ENCODE data around the gene KCNN4. TPM values are rescaled to one million over a fixed set of nuclear protein-coding genes. Genes with fewer than 3 reads are reported as not detected.
"Not testable (repeated sequence)": the region's sequence is repeated elsewhere in the genome, so short reads cannot be mapped to it uniquely, and the experiment has no call there.

KCNN4 gene
- total and polyA plus RNA-seq, 2 donors (not counting 1 experiment from before 2014, with no cell fraction given): 107 to 267 TPM

DNA sequence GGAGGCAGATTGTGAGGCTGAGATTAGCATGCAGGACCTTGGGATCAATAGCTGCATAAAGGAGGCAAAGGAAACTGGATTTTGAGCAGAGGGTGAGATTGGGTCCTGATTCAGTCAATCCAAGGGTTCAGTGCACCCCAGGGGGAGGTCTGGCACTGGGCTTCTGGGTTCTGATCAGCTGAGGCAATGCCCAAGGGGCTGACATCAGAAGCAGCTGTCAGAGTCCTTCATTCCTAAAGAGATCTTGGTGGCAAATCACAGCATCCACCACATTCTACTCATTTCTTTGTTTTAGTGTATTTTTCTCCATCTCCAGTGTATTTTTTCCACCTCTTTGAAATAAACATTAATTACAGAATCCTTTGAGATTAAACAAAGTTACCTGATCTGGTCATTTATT is 26.9 kb upstream of the KCNN4 start:
- no peaks in the 10 kb centered on the region for H3K9me3 Mint-ChIP-seq (ENCODE audit: insufficient read depth)
- Histone ChIP-seq H3K79me2 (ENCODE audit: control insufficient read depth, insufficient read depth, low read length) (no peaks in the 10 kb centered on the region), H2AFZ (ENCODE audit: insufficient read depth, low read depth, low read length, poor library complexity, severe bottlenecking) (no peak overlapping the region), H3K9ac (ENCODE audit: low read length) (no peak overlapping the region), H4K20me1 (ENCODE audit: control insufficient read depth, insufficient read depth, low read length, poor library complexity, severe bottlenecking) (no peaks in the 10 kb centered on the region), H3K4me1 (ENCODE audit: control insufficient read depth in 2 of 2, insufficient read depth in 2 of 2, low read length in 2 of 2) (no peaks in the 10 kb centered on the region), H3K4me2 (replicated peaks; ENCODE audit: low read depth, low read length, poor library complexity, severe bottlenecking) (no peak overlapping the region), H3K9me3 (ENCODE audit: control extremely low read depth in 1 of 3, control insufficient read depth in 2 of 3, insufficient read depth in 1 of 3, low read length in 2 of 3) (peaks cover 0 to 1% (median 0%) of the 10 kb centered on the region in 3 donors), H3K36me3 (replicated peaks in 1 of 2; ENCODE audit: control extremely low read depth in 1 of 2, control insufficient read depth in 1 of 2, extremely low read depth in 1 of 2, insufficient read depth in 2 of 2, low read length in 1 of 2) (no peaks in the 10 kb centered on the region), H3K4me3 (ENCODE audit: control extremely low read depth in 1 of 5, extremely low read depth in 1 of 5, insufficient read depth in 1 of 5, low read depth in 2 of 5, low read length in 4 of 5) (no peak overlapping the region), H3K27me3 (replicated peaks in 1 of 4; ENCODE audit: control extremely low read depth in 1 of 4, control insufficient read depth in 3 of 4, insufficient read depth in 4 of 4, low read length in 3 of 4) (peaks cover 0 to 6% (median 1%) of the 10 kb centered on the region in 4 experiments), H3K27ac (ENCODE audit: low read length in 2 of 2) (no peak overlapping the region)
- ChIA-PET POLR2A (no interaction called here), CTCF (interaction anchor here (10.4 kb wide), 1 partner anchor 63 kb away, joined by 96 read pairs; no protein-coding TSS in a partner anchor)
- TF ChIP-seq, protein P1, sequence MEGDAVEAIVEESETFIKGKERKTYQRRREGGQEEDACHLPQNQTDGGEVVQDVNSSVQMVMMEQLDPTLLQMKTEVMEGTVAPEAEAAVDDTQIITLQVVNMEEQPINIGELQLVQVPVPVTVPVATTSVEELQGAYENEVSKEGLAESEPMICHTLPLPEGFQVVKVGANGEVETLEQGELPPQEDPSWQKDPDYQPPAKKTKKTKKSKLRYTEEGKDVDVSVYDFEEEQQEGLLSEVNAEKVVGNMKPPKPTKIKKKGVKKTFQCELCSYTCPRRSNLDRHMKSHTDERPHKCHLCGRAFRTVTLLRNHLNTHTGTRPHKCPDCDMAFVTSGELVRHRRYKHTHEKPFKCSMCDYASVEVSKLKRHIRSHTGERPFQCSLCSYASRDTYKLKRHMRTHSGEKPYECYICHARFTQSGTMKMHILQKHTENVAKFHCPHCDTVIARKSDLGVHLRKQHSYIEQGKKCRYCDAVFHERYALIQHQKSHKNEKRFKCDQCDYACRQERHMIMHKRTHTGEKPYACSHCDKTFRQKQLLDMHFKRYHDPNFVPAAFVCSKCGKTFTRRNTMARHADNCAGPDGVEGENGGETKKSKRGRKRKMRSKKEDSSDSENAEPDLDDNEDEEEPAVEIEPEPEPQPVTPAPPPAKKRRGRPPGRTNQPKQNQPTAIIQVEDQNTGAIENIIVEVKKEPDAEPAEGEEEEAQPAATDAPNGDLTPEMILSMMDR (IDR thresholded peaks at IDR 0.05): no peak
- no peak for TF ChIP-seq EZH2 (IDR thresholded peaks at IDR 0.05; ENCODE audit: borderline replicate concordance, insufficient read depth, low read depth, low read length, poor library complexity, severe bottlenecking)
- peaks cover 34% of the 10 kb centered on the region for H3K27me3 Mint-ChIP-seq
- no peak overlapping the region for H3K4me3 Mint-ChIP-seq
- no peak overlapping the region for H3K27ac Mint-ChIP-seq
- no peaks in the 10 kb centered on the region for H3K4me1 Mint-ChIP-seq
- no peak for DNase-seq
- ATAC-seq (ENCODE audit: low read depth): no peak
- intact Hi-C loops (cut with micrococcal nuclease): no loop called here

GRCh38 chr19:43806848-43807247 is 26.1 kb upstream of the KCNN4 start:
- Mint-ChIP-seq H3K4me1 (no peaks in the 10 kb centered on the region), H3K9me3 (ENCODE audit: insufficient read depth) (no peaks in the 10 kb centered on the region), H3K4me3 (no peak overlapping the region), H3K27ac (no peak overlapping the region), H3K27me3 (peaks cover 26% of the 10 kb centered on the region)
- H3K9me3 ChIP-seq (ENCODE audit: control extremely low read depth in 1 of 3, control insufficient read depth in 2 of 3, insufficient read depth in 1 of 3, low read length in 2 of 3): peaks cover 0 to 1% (median 0%) of the 10 kb centered on the region in 3 donors
- no peak overlapping the region for H3K4me2 ChIP-seq (replicated peaks; ENCODE audit: low read depth, low read length, poor library complexity, severe bottlenecking)
- no CpG with 5 or more reads among the region's 5 CpGs for WGBS (ENCODE audit: insufficient coverage)
- no peak for TF ChIP-seq EZH2 (IDR thresholded peaks at IDR 0.05; ENCODE audit: borderline replicate concordance, insufficient read depth, low read depth, low read length, poor library complexity, severe bottlenecking)
- TF ChIP-seq, protein P1 (IDR thresholded peaks at IDR 0.05): no peak
- H4K20me1 ChIP-seq (ENCODE audit: control insufficient read depth, insufficient read depth, low read length, poor library complexity, severe bottlenecking): no peaks in the 10 kb centered on the region
- POLR2A ChIA-PET: no interaction called here
- H2AFZ ChIP-seq (ENCODE audit: insufficient read depth, low read depth, low read length, poor library complexity, severe bottlenecking): no peak overlapping the region
- H3K79me2 ChIP-seq (ENCODE audit: control insufficient read depth, insufficient read depth, low read length): no peaks in the 10 kb centered on the region
- H3K27ac ChIP-seq (ENCODE audit: low read length in 2 of 2): no peak overlapping the region
- no peaks in the 10 kb centered on the region for H3K4me1 ChIP-seq (ENCODE audit: control insufficient read depth in 2 of 2, insufficient read depth in 2 of 2, low read length in 2 of 2)
- intact Hi-C loops (cut with micrococcal nuclease): no loop called here
- CTCF ChIA-PET: interaction anchor here (1.4 to 10.4 kb wide), 2 partner anchors 63 to 360 kb away, joined by 4 to 96 read pairs; no protein-coding TSS in a partner anchor
- no peak overlapping the region for H3K9ac ChIP-seq (ENCODE audit: low read length)
- H3K36me3 ChIP-seq (replicated peaks in 1 of 2; ENCODE audit: control extremely low read depth in 1 of 2, control insufficient read depth in 1 of 2, extremely low read depth in 1 of 2, insufficient read depth in 2 of 2, low read length in 1 of 2): no peaks in the 10 kb centered on the region
- no peak overlapping the region for H3K4me3 ChIP-seq (ENCODE audit: control extremely low read depth in 1 of 5, extremely low read depth in 1 of 5, insufficient read depth in 1 of 5, low read depth in 2 of 5, low read length in 4 of 5)
- peaks cover 0 to 6% (median 1%) of the 10 kb centered on the region in 4 experiments for H3K27me3 ChIP-seq (replicated peaks in 1 of 4; ENCODE audit: control extremely low read depth in 1 of 4, control insufficient read depth in 3 of 4, insufficient read depth in 4 of 4, low read length in 3 of 4)
- ATAC-seq (ENCODE audit: low read depth) (no peak), DNase-seq (no peak)

GRCh38 chr19:43806401-43806800 is 25.6 kb upstream of the KCNN4 start:
- intact Hi-C loops (cut with micrococcal nuclease); H3K4me3 ChIP-seq (ENCODE audit: control extremely low read depth in 1 of 5, extremely low read depth in 1 of 5, insufficient read depth in 1 of 5, low read depth in 2 of 5, low read length in 4 of 5); H3K4me1 Mint-ChIP-seq; DNase-seq; H3K4me1 ChIP-seq (ENCODE audit: control insufficient read depth in 2 of 2, insufficient read depth in 2 of 2, low read length in 2 of 2); H3K4me3 Mint-ChIP-seq; ATAC-seq (ENCODE audit: low read depth); H3K27me3 ChIP-seq (replicated peaks in 1 of 4; ENCODE audit: control extremely low read depth in 1 of 4, control insufficient read depth in 3 of 4, insufficient read depth in 4 of 4, low read length in 3 of 4); POLR2A ChIA-PET; H3K4me2 ChIP-seq (replicated peaks; ENCODE audit: low read depth, low read length, poor library complexity, severe bottlenecking); H3K79me2 ChIP-seq (ENCODE audit: control insufficient read depth, insufficient read depth, low read length); H3K9me3 Mint-ChIP-seq (ENCODE audit: insufficient read depth); H3K27ac ChIP-seq (ENCODE audit: low read length in 2 of 2); H3K9ac ChIP-seq (ENCODE audit: low read length); H4K20me1 ChIP-seq (ENCODE audit: control insufficient read depth, insufficient read depth, low read length, poor library complexity, severe bottlenecking); H3K36me3 ChIP-seq (replicated peaks in 1 of 2; ENCODE audit: control extremely low read depth in 1 of 2, control insufficient read depth in 1 of 2, extremely low read depth in 1 of 2, insufficient read depth in 2 of 2, low read length in 1 of 2); H3K27ac Mint-ChIP-seq; H3K9me3 ChIP-seq (ENCODE audit: control extremely low read depth in 1 of 3, control insufficient read depth in 2 of 3, insufficient read depth in 1 of 3, low read length in 2 of 3); H2AFZ ChIP-seq (ENCODE audit: insufficient read depth, low read depth, low read length, poor library complexity, severe bottlenecking): not testable (repeated sequence)
- CTCF ChIA-PET: interaction anchor here (1.2 to 10.4 kb wide), 3 partner anchors 10 to 359 kb away, joined by 3 to 96 read pairs (median 4); no protein-coding TSS in a partner anchor
- H3K27me3 Mint-ChIP-seq: peaks cover 24% of the 10 kb centered on the region
- WGBS (ENCODE audit: insufficient coverage): 100% methylated on average over 1 of the region's 7 CpGs

Data from B cell (primary cell).